ENCODE measurements around the gene TBC1D16.

Gene TBC1D16

GRCh38 chr17:79981090-79981489 lies 54.6 kb downstream of the TBC1D16 start:
- Histone ChIP-seq H3K27ac (ENCODE audit: insufficient read depth, low read depth, low read length, poor library complexity, severe bottlenecking) (no peak overlapping the region), H3K36me3 (ENCODE audit: control insufficient read depth, insufficient read depth, low read length) (no peaks in the 10 kb centered on the region), H3K4me1 (ENCODE audit: control insufficient read depth, insufficient read depth, low read length) (peaks cover 15% of the 10 kb centered on the region), H3K9me3 (ENCODE audit: control insufficient read depth, low read length) (no peaks in the 10 kb centered on the region), H3K27me3 (ENCODE audit: control insufficient read depth, insufficient read depth, low read length, poor library complexity, severe bottlenecking) (no peaks in the 10 kb centered on the region), H3K4me3 (ENCODE audit: insufficient read depth, low read depth, low read length) (no peak overlapping the region)
- WGBS, 2 experiments: 89 to 92% methylated on average over 15 of the region's 15 CpGs

GRCh38 chr17:79980246-79981043 lies 55.2 kb downstream of the TBC1D16 start:
- H3K27me3 ChIP-seq (ENCODE audit: control insufficient read depth, insufficient read depth, low read length, poor library complexity, severe bottlenecking): no peaks in the 10 kb centered on the region
- H3K36me3 ChIP-seq (ENCODE audit: control insufficient read depth, insufficient read depth, low read length): no peaks in the 10 kb centered on the region
- 92 to 93% methylated on average over 23 of the region's 23 CpGs for WGBS, 2 experiments
- peaks cover 15% of the 10 kb centered on the region for H3K4me1 ChIP-seq (ENCODE audit: control insufficient read depth, insufficient read depth, low read length)
- H3K9me3 ChIP-seq (ENCODE audit: control insufficient read depth, low read length): no peaks in the 10 kb centered on the region
- H3K27ac ChIP-seq (ENCODE audit: insufficient read depth, low read depth, low read length, poor library complexity, severe bottlenecking): no peak overlapping the region
- H3K4me3 ChIP-seq (ENCODE audit: insufficient read depth, low read depth, low read length): no peak overlapping the region

GRCh38 chr17:79979816-79980215 lies 55.9 kb downstream of the TBC1D16 start:
- no peaks in the 10 kb centered on the region for H3K27me3 ChIP-seq (ENCODE audit: control insufficient read depth, insufficient read depth, low read length, poor library complexity, severe bottlenecking)
- no peaks in the 10 kb centered on the region for H3K36me3 ChIP-seq (ENCODE audit: control insufficient read depth, insufficient read depth, low read length)
- H3K9me3 ChIP-seq (ENCODE audit: control insufficient read depth, low read length): no peaks in the 10 kb centered on the region
- H3K4me1 ChIP-seq (ENCODE audit: control insufficient read depth, insufficient read depth, low read length): peaks cover 15% of the 10 kb centered on the region
- H3K4me3 ChIP-seq (ENCODE audit: insufficient read depth, low read depth, low read length): no peak overlapping the region
- WGBS, 2 experiments: 97 to 99% methylated on average over 10 to 12 of the region's 12 CpGs
- H3K27ac ChIP-seq (ENCODE audit: insufficient read depth, low read depth, low read length, poor library complexity, severe bottlenecking): no peak overlapping the region

GRCh38 chr17:79979221-79979741 lies 56.4 kb downstream of the TBC1D16 start:
- Histone ChIP-seq H3K9me3 (ENCODE audit: control insufficient read depth, low read length) (no peaks in the 10 kb centered on the region), H3K4me3 (ENCODE audit: insufficient read depth, low read depth, low read length) (no peak overlapping the region), H3K4me1 (ENCODE audit: control insufficient read depth, insufficient read depth, low read length) (peaks cover 15% of the 10 kb centered on the region), H3K27me3 (ENCODE audit: control insufficient read depth, insufficient read depth, low read length, poor library complexity, severe bottlenecking) (no peaks in the 10 kb centered on the region), H3K27ac (ENCODE audit: insufficient read depth, low read depth, low read length, poor library complexity, severe bottlenecking) (no peak overlapping the region), H3K36me3 (ENCODE audit: control insufficient read depth, insufficient read depth, low read length) (no peaks in the 10 kb centered on the region)
- 92 to 93% methylated on average over 30 of the region's 30 CpGs for WGBS, 2 experiments

GRCh38 chr17:79978548-79978855 lies 57.2 kb downstream of the TBC1D16 start:
- 94 to 96% methylated on average over 11 of the region's 11 CpGs for WGBS, 2 experiments
- no peaks in the 10 kb centered on the region for H3K9me3 ChIP-seq (ENCODE audit: control insufficient read depth, low read length)
- H3K27me3 ChIP-seq (ENCODE audit: control insufficient read depth, insufficient read depth, low read length, poor library complexity, severe bottlenecking): no peaks in the 10 kb centered on the region
- H3K4me3 ChIP-seq (ENCODE audit: insufficient read depth, low read depth, low read length): no peak overlapping the region
- no peaks in the 10 kb centered on the region for H3K36me3 ChIP-seq (ENCODE audit: control insufficient read depth, insufficient read depth, low read length)
- no peak overlapping the region for H3K27ac ChIP-seq (ENCODE audit: insufficient read depth, low read depth, low read length, poor library complexity, severe bottlenecking)
- peaks cover 15% of the 10 kb centered on the region for H3K4me1 ChIP-seq (ENCODE audit: control insufficient read depth, insufficient read depth, low read length)

- no peaks in the 10 kb centered on the region for H3K27me3 ChIP-seq (ENCODE audit: control insufficient read depth, insufficient read depth, low read length, poor library complexity, severe bottlenecking)
- WGBS, 2 experiments: 95% methylated on average over 47 of the region's 47 CpGs
- H3K4me3 ChIP-seq (ENCODE audit: insufficient read depth, low read depth, low read length): no peak overlapping the region
- no peaks in the 10 kb centered on the region for H3K36me3 ChIP-seq (ENCODE audit: control insufficient read depth, insufficient read depth, low read length)
- H3K4me1 ChIP-seq (ENCODE audit: control insufficient read depth, insufficient read depth, low read length): peaks cover 15% of the 10 kb centered on the region
- no peak overlapping the region for H3K27ac ChIP-seq (ENCODE audit: insufficient read depth, low read depth, low read length, poor library complexity, severe bottlenecking)
- H3K9me3 ChIP-seq (ENCODE audit: control insufficient read depth, low read length): no peaks in the 10 kb centered on the region
These were observed 57.7 kb downstream of the TBC1D16 start for GRCh38 chr17:79977708-79978547.

- Histone ChIP-seq H3K27me3 (ENCODE audit: control insufficient read depth, insufficient read depth, low read length, poor library complexity, severe bottlenecking) (no peaks in the 10 kb centered on the region), H3K36me3 (ENCODE audit: control insufficient read depth, insufficient read depth, low read length) (no peaks in the 10 kb centered on the region), H3K4me3 (ENCODE audit: insufficient read depth, low read depth, low read length) (no peak overlapping the region), H3K27ac (ENCODE audit: insufficient read depth, low read depth, low read length, poor library complexity, severe bottlenecking) (no peak overlapping the region), H3K9me3 (ENCODE audit: control insufficient read depth, low read length) (no peaks in the 10 kb centered on the region), H3K4me1 (ENCODE audit: control insufficient read depth, insufficient read depth, low read length) (peaks cover 15% of the 10 kb centered on the region)
- WGBS, 2 experiments: 92 to 94% methylated on average over 18 of the region's 18 CpGs
These were observed 58.5 kb downstream of the TBC1D16 start for GRCh38 chr17:79977161-79977631.

- H3K27me3 ChIP-seq (ENCODE audit: control insufficient read depth, insufficient read depth, low read length, poor library complexity, severe bottlenecking): no peaks in the 10 kb centered on the region
- no peak overlapping the region for H3K27ac ChIP-seq (ENCODE audit: insufficient read depth, low read depth, low read length, poor library complexity, severe bottlenecking)
- 91% methylated on average over 14 of the region's 14 CpGs for WGBS, 2 experiments
- peaks cover 11% of the 10 kb centered on the region for H3K4me1 ChIP-seq (ENCODE audit: control insufficient read depth, insufficient read depth, low read length)
- no peaks in the 10 kb centered on the region for H3K36me3 ChIP-seq (ENCODE audit: control insufficient read depth, insufficient read depth, low read length)
- no peaks in the 10 kb centered on the region for H3K9me3 ChIP-seq (ENCODE audit: control insufficient read depth, low read length)
- no peak overlapping the region for H3K4me3 ChIP-seq (ENCODE audit: insufficient read depth, low read depth, low read length)
These were observed 59.2 kb downstream of the TBC1D16 start for GRCh38 chr17:79976451-79976850.

- 88 to 89% methylated on average over 20 of the region's 20 CpGs for WGBS, 2 experiments
- Histone ChIP-seq H3K4me3 (ENCODE audit: insufficient read depth, low read depth, low read length) (no peak overlapping the region), H3K9me3 (ENCODE audit: control insufficient read depth, low read length) (no peaks in the 10 kb centered on the region), H3K4me1 (ENCODE audit: control insufficient read depth, insufficient read depth, low read length) (peaks cover 2% of the 10 kb centered on the region), H3K36me3 (ENCODE audit: control insufficient read depth, insufficient read depth, low read length) (no peaks in the 10 kb centered on the region), H3K27me3 (ENCODE audit: control insufficient read depth, insufficient read depth, low read length, poor library complexity, severe bottlenecking) (no peaks in the 10 kb centered on the region), H3K27ac (ENCODE audit: insufficient read depth, low read depth, low read length, poor library complexity, severe bottlenecking) (no peak overlapping the region)
These were observed 60.1 kb downstream of the TBC1D16 start for GRCh38 chr17:79975498-79976134.
